ENCODE results near the gene LDB2.

GRCh38 chr4:16498978-16499377, 399.5 kb downstream of the LDB2 start:
- TF ChIP-seq POLR2A (IDR thresholded peaks at IDR 0.05; ENCODE audit: low read length) (no peak), GATA1 (IDR thresholded peaks at IDR 0.05; ENCODE audit: low read depth, low read length) (no peak)

All from erythroblast (primary cell).